Vagina (tissue), 2 donors: ENCODE results near the gene SLC7A9. TPM values are rescaled to one million over a fixed set of nuclear protein-coding genes. Genes with fewer than 3 reads are reported as not detected.

Experiments used
- DNase-seq, 2 donors: peaks; one replicate each; pipeline ENCODE4 v3.0.0-alpha.2; 2017; ENCODE audit errors: extremely low spot score in 2 of 2
- H3K27ac ChIP-seq: fragments of 200-600 bp; sonication (generic); one replicate; pipeline ENCODE4 v1.5.1; 2019
- H3K27me3 ChIP-seq: fragments of 200-600 bp; sonication (generic); one replicate; pipeline ENCODE4 v1.5.1; 2019
- H3K36me3 ChIP-seq, 2 donors: fragments of 200-600 bp; sonication (generic); one replicate each; pipeline ENCODE4 v1.5.1; 2017 to 2019
- H3K4me1 ChIP-seq: fragments of 200-600 bp; sonication (generic); one replicate; pipeline ENCODE4 v1.5.1; 2019
- H3K4me3 ChIP-seq, 2 donors: fragments of 200-600 bp; sonication (generic); 1 replicate in 1 of 2; 2 replicates in 1 of 2; pipeline ENCODE4 v1.5.1; 2016 to 2019
- H3K9me3 ChIP-seq: fragments of 200-600 bp; sonication (generic); one replicate; pipeline ENCODE4 v1.5.1; 2019
- POLR2A ChIP-seq, 2 donors: fragments of 450-650 bp; IDR thresholded peaks; one replicate each; pipeline ENCODE4 v1.6.1; 2017; ENCODE audit warnings: antibody characterized with exemption in 2 of 2, mild to moderate bottlenecking in 2 of 2, moderate library complexity in 2 of 2
- POLR2AphosphoS5 ChIP-seq, 2 donors: sonication (generic); formaldehyde crosslinking; IDR thresholded peaks; one replicate each; pipeline ENCODE4 v1.9.0; 2017; ENCODE audit warnings: antibody characterized with exemption in 2 of 2, mild to moderate bottlenecking in 2 of 2, low read depth in 1 of 2; ENCODE audit not compliant: insufficient read depth in 1 of 2
- intact Hi-C: fragments of 100-400 bp; cut with DNase I; formaldehyde crosslinking; loops from one replicate; pipeline ENCODE4 v1.15.1; 2023
- total RNA-seq: library from RNA; depleted of rRNA; stranded (reverse); fragments of >200 nt; gene quantifications from one replicate; pipeline ENCODE4 v1.2.3, GENCODE V29; 2016
- TF ChIP-seq, protein P1 (sequence below), 3 experiments: fragments of 450-650 bp in 2 of 3; fragments of 200-600 bp in 1 of 3; sonication (generic) in 1 of 3; IDR thresholded peaks; one replicate each; pipeline ENCODE4 v1.5.1; 2017 to 2019; ENCODE audit warnings: antibody characterized with exemption in 3 of 3, mild to moderate bottlenecking in 2 of 3, moderate library complexity in 2 of 3

SLC7A9 gene
- total RNA-seq, 1 donor from 2014 or later, result not detected

GRCh38 chr19:32831611-32832010 lies 38.0 kb downstream of the SLC7A9 start:
- no peak for DNase-seq
- no peak overlapping the region for H3K4me3 ChIP-seq
- intact Hi-C loops, result no loop called here
- no peaks in the 10 kb centered on the region for H3K4me1 ChIP-seq
- TF ChIP-seq POLR2A (IDR thresholded peaks at IDR 0.05) (no peak), POLR2AphosphoS5 (IDR thresholded peaks at IDR 0.05; ENCODE audit: insufficient read depth in 1 of 2, low read depth in 1 of 2) (no peak)
- TF ChIP-seq, protein P1, sequence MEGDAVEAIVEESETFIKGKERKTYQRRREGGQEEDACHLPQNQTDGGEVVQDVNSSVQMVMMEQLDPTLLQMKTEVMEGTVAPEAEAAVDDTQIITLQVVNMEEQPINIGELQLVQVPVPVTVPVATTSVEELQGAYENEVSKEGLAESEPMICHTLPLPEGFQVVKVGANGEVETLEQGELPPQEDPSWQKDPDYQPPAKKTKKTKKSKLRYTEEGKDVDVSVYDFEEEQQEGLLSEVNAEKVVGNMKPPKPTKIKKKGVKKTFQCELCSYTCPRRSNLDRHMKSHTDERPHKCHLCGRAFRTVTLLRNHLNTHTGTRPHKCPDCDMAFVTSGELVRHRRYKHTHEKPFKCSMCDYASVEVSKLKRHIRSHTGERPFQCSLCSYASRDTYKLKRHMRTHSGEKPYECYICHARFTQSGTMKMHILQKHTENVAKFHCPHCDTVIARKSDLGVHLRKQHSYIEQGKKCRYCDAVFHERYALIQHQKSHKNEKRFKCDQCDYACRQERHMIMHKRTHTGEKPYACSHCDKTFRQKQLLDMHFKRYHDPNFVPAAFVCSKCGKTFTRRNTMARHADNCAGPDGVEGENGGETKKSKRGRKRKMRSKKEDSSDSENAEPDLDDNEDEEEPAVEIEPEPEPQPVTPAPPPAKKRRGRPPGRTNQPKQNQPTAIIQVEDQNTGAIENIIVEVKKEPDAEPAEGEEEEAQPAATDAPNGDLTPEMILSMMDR (IDR thresholded peaks at IDR 0.05), result no peak
- no peaks in the 10 kb centered on the region for H3K36me3 ChIP-seq
- H3K9me3 ChIP-seq, result no peaks in the 10 kb centered on the region
- H3K27me3 ChIP-seq, result no peaks in the 10 kb centered on the region
- H3K27ac ChIP-seq, result no peak overlapping the region

- no peak for DNase-seq
- TF ChIP-seq POLR2A (IDR thresholded peaks at IDR 0.05), result no peak
- intact Hi-C loops, result no loop called here
- Histone ChIP-seq H3K9me3 (no peaks in the 10 kb centered on the region), H3K27ac (no peak overlapping the region), H3K27me3 (no peaks in the 10 kb centered on the region), H3K4me1 (no peaks in the 10 kb centered on the region), H3K4me3 (no peak overlapping the region), H3K36me3 (no peaks in the 10 kb centered on the region)
Measured at GRCh38 chr19:32830231-32831014, 39.1 kb downstream of the SLC7A9 start.

DNA sequence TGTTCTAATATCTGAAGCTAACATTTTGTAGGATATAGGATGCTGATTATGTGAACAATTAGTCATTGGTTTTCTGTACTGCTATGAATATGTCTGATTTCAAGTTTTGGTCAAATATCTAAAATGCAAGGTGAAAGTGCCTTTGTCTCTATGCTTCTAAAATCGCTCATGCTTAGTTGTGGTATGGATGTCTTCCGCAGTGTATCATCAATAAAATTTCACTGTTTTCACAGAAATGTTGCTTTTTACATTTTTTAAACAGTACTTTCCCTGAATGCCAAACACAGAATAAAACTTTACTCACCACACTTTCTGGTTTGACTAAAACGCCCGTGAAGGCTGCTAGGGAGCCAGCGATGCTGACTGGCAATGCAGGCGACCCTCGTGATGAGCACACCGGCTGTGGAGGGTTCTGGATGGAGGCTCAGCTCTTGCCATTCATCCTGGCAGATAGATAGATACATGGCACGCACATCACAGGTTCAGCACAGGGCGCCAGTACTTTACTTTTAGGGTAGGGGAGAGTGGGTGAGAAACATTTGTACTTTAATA lies 40.1 kb downstream of the SLC7A9 start:
- H3K4me1 ChIP-seq, result no peaks in the 10 kb centered on the region
- H3K4me3 ChIP-seq, result no peak overlapping the region
- TF ChIP-seq POLR2A (IDR thresholded peaks at IDR 0.05) (no peak), POLR2AphosphoS5 (IDR thresholded peaks at IDR 0.05; ENCODE audit: insufficient read depth in 1 of 2, low read depth in 1 of 2) (no peak)
- TF ChIP-seq, protein P1 (IDR thresholded peaks at IDR 0.05), result no peak
- no peaks in the 10 kb centered on the region for H3K27me3 ChIP-seq
- intact Hi-C loops, result no loop called here
- no peak overlapping the region for H3K27ac ChIP-seq
- no peak for DNase-seq
- H3K9me3 ChIP-seq, result no peaks in the 10 kb centered on the region
- H3K36me3 ChIP-seq, result no peaks in the 10 kb centered on the region

DNA sequence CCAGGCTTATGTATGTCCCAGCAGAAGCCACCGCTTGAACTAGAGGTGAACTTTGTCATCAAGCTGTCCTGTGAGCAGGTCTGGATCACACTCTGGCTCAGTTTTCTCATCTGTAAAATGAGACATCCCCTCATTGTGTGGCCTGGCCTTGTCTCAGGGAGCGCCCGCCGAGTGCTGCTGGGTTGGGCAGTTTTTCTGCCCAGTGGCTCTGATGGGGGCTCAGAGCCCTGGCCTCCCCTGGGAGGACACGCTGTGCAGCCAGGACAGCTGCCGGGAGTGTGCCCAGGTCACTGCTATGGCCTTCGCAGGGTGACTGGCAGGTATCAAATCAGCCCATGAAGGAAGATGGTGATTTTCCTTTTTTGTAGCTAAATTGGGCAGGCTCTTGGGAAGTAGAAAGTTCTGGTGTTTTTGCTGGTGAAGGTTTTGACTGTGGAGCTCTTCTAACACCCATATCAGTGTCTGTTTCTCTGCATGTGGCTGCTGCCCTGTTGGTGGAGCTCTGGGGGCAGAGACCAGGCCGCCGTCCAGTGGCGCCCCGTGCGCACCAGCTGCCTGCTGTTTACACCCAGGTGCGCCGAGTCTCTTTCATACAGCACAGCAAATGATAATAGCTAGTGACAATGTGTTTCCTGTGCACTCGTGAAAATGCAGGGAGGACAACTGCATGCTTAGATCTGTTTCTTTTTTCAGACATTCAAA lies 40.8 kb downstream of the SLC7A9 start:
- TF ChIP-seq POLR2A (IDR thresholded peaks at IDR 0.05), result no peak
- TF ChIP-seq, protein P1 (IDR thresholded peaks at IDR 0.05), result no peak
- no peak for TF ChIP-seq POLR2AphosphoS5 (IDR thresholded peaks at IDR 0.05; ENCODE audit: insufficient read depth in 1 of 2, low read depth in 1 of 2)
- intact Hi-C loops, result no loop called here
- no peaks in the 10 kb centered on the region for H3K4me1 ChIP-seq
- no peak overlapping the region for H3K27ac ChIP-seq
- H3K27me3 ChIP-seq, result no peaks in the 10 kb centered on the region
- no peaks in the 10 kb centered on the region for H3K9me3 ChIP-seq
- H3K36me3 ChIP-seq, result no peaks in the 10 kb centered on the region
- no peak overlapping the region for H3K4me3 ChIP-seq
- DNase-seq, result no peak

DNA sequence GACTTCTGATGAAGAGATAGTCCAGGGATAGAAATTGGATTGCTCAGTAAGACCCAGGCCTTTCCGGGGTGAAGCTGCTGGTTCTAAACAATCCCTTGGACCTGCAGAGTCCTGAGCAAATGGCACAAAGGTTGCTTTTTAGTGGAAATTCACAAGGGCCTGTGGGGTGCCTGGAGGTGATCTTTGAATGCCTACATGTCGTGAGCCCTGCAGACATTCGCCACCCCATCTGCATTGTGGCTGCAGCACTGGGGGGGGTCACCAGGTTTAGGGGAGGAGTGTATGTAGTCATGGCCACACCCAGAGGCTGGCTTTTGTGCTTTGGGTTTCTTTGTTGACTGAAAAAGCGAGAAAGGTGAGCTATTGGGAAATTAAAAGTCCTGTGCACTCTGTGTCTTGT lies 41.4 kb downstream of the SLC7A9 start:
- TF ChIP-seq POLR2AphosphoS5 (IDR thresholded peaks at IDR 0.05; ENCODE audit: insufficient read depth in 1 of 2, low read depth in 1 of 2) (no peak), POLR2A (IDR thresholded peaks at IDR 0.05) (no peak)
- TF ChIP-seq, protein P1 (IDR thresholded peaks at IDR 0.05), result no peak
- DNase-seq, result no peak
- no peaks in the 10 kb centered on the region for H3K4me1 ChIP-seq
- no peaks in the 10 kb centered on the region for H3K36me3 ChIP-seq
- no peak overlapping the region for H3K4me3 ChIP-seq
- H3K27ac ChIP-seq, result no peak overlapping the region
- no peaks in the 10 kb centered on the region for H3K27me3 ChIP-seq
- intact Hi-C loops, result no loop called here
- no peaks in the 10 kb centered on the region for H3K9me3 ChIP-seq
